Prostate gland (tissue), 2 donors: ENCODE data around the gene GMPPA. TPM values are rescaled to one million over a fixed set of nuclear protein-coding genes. Genes with fewer than 3 reads are reported as not detected.

Experiments used
- DNase-seq: peaks from one replicate; pipeline ENCODE4 v3.0.0-alpha.2; 2019; ENCODE audit warnings: low spot score
- H3K27ac ChIP-seq, 2 donors: fragments of 200-600 bp; sonication (generic); 2 replicates each; pipeline ENCODE4 v1.5.1; 2017 to 2019
- H3K27me3 ChIP-seq: fragments of 200-600 bp; sonication (generic); replicated peaks from 2 replicates; pipeline ENCODE4 v1.5.1; 2019; ENCODE audit not compliant: insufficient read depth
- H3K36me3 ChIP-seq, 2 donors: fragments of 200-600 bp; sonication (generic); 1 replicate in 1 of 2; 2 replicates in 1 of 2; pipeline versions ENCODE4 v1.5.1 to v1.8.1; 2017 to 2019
- H3K4me1 ChIP-seq: fragments of 200-600 bp; sonication (generic); replicated peaks from 2 replicates; pipeline ENCODE4 v1.5.1; 2019
- H3K4me3 ChIP-seq, 2 donors: fragments of 200-600 bp; sonication (generic); 2 replicates each; pipeline ENCODE4 v1.5.1; 2017 to 2019
- H3K9me3 ChIP-seq: fragments of 200-600 bp; sonication (generic); 2 replicates; pipeline ENCODE4 v1.5.1; 2017
- POLR2A ChIP-seq: fragments of 450-650 bp; IDR thresholded peaks from one replicate; pipeline ENCODE4 v1.6.1; 2016; ENCODE audit warnings: antibody characterized with exemption, mild to moderate bottlenecking
- POLR2AphosphoS5 ChIP-seq: sonication (generic); formaldehyde crosslinking; IDR thresholded peaks from one replicate; pipeline ENCODE4 v1.6.1; 2017; ENCODE audit warnings: antibody characterized with exemption
- WGBS: methylation state at CpG from one replicate; pipeline ENCODE4 v1.1.5; 2018; 5-methylcytosine and 5-hydroxymethylcytosine counted together
- intact Hi-C: fragments of 100-400 bp; cut with DNase I; formaldehyde crosslinking; loops from one replicate; pipeline ENCODE4 v1.14.2; 2022
- total RNA-seq, 2 donors: library from RNA; depleted of rRNA; stranded (reverse); fragments of >200 nt; gene quantifications; one replicate each; pipeline ENCODE4 v1.1.0, GENCODE V29; 2016
- TF ChIP-seq, protein P1 (sequence below), 4 experiments: fragments of 200-600 bp in 2 of 4; fragments of 450-650 bp in 2 of 4; sonication (generic) in 2 of 4; IDR thresholded peaks; 1 replicate in 3 of 4; 2 replicates in 1 of 4; pipeline ENCODE4 v1.5.1; 2016 to 2019; ENCODE audit warnings: antibody characterized with exemption in 4 of 4, mild to moderate bottlenecking in 2 of 4, moderate library complexity in 2 of 4

The GMPPA gene
- total RNA-seq, 2 donors from 2014 or later, result 41.2 to 53.8 TPM

DNA sequence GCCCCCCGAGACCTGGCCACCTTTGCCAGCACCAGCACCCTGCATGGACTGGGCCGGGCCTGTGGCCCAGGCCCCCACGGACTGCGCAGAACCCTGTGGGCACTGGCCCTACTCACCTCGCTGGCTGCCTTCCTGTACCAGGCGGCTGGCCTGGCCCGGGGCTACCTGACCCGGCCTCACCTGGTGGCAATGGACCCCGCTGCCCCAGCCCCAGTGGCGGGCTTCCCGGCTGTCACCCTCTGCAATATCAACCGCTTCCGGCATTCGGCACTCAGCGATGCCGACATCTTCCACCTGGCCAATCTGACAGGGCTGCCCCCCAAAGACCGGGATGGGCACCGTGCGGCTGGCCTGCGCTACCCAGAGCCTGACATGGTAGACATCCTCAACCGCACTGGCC, 16.1 kb downstream of the GMPPA start:
- TF ChIP-seq POLR2AphosphoS5 (no peak), POLR2A (no peak)
- TF ChIP-seq, protein P1, sequence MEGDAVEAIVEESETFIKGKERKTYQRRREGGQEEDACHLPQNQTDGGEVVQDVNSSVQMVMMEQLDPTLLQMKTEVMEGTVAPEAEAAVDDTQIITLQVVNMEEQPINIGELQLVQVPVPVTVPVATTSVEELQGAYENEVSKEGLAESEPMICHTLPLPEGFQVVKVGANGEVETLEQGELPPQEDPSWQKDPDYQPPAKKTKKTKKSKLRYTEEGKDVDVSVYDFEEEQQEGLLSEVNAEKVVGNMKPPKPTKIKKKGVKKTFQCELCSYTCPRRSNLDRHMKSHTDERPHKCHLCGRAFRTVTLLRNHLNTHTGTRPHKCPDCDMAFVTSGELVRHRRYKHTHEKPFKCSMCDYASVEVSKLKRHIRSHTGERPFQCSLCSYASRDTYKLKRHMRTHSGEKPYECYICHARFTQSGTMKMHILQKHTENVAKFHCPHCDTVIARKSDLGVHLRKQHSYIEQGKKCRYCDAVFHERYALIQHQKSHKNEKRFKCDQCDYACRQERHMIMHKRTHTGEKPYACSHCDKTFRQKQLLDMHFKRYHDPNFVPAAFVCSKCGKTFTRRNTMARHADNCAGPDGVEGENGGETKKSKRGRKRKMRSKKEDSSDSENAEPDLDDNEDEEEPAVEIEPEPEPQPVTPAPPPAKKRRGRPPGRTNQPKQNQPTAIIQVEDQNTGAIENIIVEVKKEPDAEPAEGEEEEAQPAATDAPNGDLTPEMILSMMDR (IDR thresholded peaks at IDR 0.05), result no peak
- peaks cover 9% of the 10 kb centered on the region for H3K27me3 ChIP-seq
- 87% methylated on average over 18 of the region's 21 CpGs for WGBS
- intact Hi-C loops, result loop anchor here (10.0 kb wide), 1 partner anchor 340 kb away; the partner anchor contains the start of genes CNPPD1, RETREG2 and SLC23A3
- H3K9me3 ChIP-seq, result no peaks in the 10 kb centered on the region
- H3K4me1 ChIP-seq, result peaks cover 2% of the 10 kb centered on the region
- no peak overlapping the region for H3K27ac ChIP-seq
- no peak for DNase-seq
- H3K4me3 ChIP-seq, result no peak overlapping the region
- no peaks in the 10 kb centered on the region for H3K36me3 ChIP-seq

DNA sequence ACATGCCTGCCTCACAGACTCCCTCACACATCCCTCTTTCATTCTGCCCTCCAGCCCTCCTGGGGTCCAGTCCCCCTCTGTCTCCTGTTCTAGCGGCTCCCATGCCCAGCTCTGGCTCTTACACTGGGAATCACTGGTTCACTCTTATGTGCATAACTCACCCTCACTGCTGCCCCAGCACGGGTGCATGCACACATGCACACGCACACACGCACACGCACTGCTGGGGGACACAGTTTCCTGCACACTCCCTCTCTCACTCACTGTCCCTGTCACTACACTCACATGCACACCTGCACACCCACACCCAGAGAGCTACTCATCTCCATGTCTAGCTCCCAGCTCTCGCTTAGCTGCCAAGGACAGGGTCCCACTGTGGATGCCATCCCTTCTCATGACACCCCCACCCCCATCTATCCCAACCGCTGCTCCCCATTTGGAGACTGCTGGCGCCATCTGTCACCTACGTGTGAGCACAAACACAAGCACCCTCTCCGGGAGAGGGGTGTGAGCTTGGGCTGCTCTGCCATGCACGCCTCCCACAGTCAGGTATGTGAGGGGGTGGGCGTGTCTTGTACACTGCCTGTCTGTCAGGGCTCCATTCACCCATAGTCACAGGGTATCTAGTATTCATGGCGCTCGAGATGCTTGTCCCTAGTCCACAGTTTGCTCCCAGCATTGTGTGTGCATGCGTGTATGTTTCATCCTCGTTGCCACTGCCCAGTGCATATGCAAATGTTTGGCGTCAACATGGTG, 17.4 kb downstream of the GMPPA start:
- H3K27ac ChIP-seq, result no peak overlapping the region
- no peaks in the 10 kb centered on the region for H3K36me3 ChIP-seq
- H3K27me3 ChIP-seq, result peaks cover 9% of the 10 kb centered on the region
- DNase-seq, result no peak
- no peaks in the 10 kb centered on the region for H3K9me3 ChIP-seq
- no peak overlapping the region for H3K4me3 ChIP-seq
- intact Hi-C loops, result loop anchor here (10.0 kb wide), 1 partner anchor 341 kb away; the partner anchor contains the start of genes CNPPD1, RETREG2 and SLC23A3
- WGBS, result 70% methylated on average over 17 of the region's 17 CpGs
- no peaks in the 10 kb centered on the region for H3K4me1 ChIP-seq
- no peak for TF ChIP-seq POLR2A
- TF ChIP-seq, protein P1 (IDR thresholded peaks at IDR 0.05), result no peak
- TF ChIP-seq POLR2AphosphoS5, result no peak

DNA sequence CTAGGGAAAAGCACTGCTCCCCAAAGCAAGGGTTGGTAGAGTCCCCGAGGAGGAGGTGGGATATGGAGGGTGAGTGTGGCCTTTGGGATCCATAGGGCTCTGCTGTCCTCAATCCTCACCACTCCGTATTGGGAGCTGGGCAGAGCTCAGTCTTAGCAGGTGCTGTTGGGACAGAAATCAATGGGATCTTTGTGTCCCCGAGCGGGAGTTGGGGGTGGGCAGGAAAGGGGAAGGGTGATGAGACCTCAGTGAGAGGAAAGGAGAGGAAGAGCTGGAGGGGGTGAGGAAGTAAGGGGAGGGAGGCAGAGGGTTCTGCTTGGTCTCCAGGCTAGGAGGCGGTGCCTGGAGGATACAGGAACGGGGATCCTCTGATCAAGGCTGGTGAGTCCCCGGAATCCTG, 18.2 kb downstream of the GMPPA start:
- no peaks in the 10 kb centered on the region for H3K36me3 ChIP-seq
- H3K27ac ChIP-seq, result no peak overlapping the region
- H3K4me3 ChIP-seq, result no peak overlapping the region
- no peaks in the 10 kb centered on the region for H3K4me1 ChIP-seq
- WGBS, result 73% methylated on average over 7 of the region's 7 CpGs
- TF ChIP-seq POLR2AphosphoS5 (no peak), POLR2A (no peak)
- TF ChIP-seq, protein P1 (IDR thresholded peaks at IDR 0.05), result no peak
- intact Hi-C loops, result loop anchor here (10.0 kb wide), 1 partner anchor 342 kb away; the partner anchor contains the start of genes CNPPD1, RETREG2 and SLC23A3
- H3K27me3 ChIP-seq, result peaks cover 9% of the 10 kb centered on the region
- H3K9me3 ChIP-seq, result no peaks in the 10 kb centered on the region
- DNase-seq, result no peak

GRCh38 chr2:219517954-219518778, 19.5 kb downstream of the GMPPA start:
- TF ChIP-seq POLR2AphosphoS5, result no peak
- TF ChIP-seq POLR2A, result no peak
- TF ChIP-seq, protein P1 (IDR thresholded peaks at IDR 0.05), result no peak
- 67% methylated on average over 10 of the region's 10 CpGs for WGBS
- Histone ChIP-seq H3K4me1 (peaks cover 3% of the 10 kb centered on the region), H3K36me3 (no peaks in the 10 kb centered on the region), H3K9me3 (no peaks in the 10 kb centered on the region), H3K4me3 (no peak overlapping the region), H3K27me3 (peaks cover 5% of the 10 kb centered on the region), H3K27ac (no peak overlapping the region)
- DNase-seq, result no peak
- intact Hi-C loops, result loop anchor here (10.0 kb wide), 1 partner anchor 343 kb away; the partner anchor contains the start of genes CNPPD1, RETREG2 and SLC23A3
